DMS53 (cell line): ENCODE measurements around the gene ARL6IP5.

Experiments
- DNase-seq: peaks from one replicate; lab custom pipeline; 2025; lab: John Stamatoyannopoulos, UW

ARL6IP5 gene

DNA sequence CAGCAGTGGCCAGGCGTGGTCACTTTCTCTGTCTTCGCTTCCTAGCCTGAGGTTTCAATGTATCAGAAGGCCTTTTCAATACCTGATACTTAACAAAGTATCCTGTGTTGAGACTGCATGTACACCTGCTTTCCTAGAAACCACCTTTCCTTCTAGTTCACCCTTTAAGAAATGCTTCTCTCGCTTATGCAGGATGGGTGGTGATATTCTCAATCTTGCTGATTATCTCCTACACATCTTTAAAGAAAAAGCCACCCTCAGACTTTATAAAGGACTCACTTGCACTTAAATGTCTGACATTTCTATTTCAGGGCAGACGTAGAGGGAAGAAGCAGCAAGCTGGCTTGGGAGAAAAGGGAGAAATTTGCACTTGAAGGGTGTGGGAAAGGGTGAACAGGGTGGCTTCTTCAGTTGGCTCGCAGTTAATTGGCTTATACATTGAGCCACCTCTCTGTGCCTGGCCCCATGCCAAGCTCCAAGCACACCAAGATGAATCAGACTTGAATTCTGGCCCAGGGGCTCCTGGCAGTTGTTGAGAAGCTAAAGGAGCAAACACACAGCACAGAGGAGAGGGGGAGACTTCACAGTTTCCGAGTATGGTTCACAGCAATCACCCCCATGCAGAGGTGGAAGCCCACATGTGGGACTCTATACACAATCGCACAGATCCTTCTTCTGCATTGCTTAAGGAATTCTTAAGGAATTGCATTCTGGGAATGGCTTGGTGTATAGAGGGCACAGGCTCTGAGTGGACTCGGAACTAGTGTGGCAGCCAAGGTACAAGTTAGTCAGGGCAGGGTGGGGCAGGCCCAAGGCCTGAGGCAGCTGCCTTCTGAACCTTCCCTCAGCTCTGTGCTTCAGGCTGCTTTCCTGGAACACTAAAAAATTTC is 1.3 kb downstream of the ARL6IP5 start:
- peak; percentile 33 for DNase-seq

DNA sequence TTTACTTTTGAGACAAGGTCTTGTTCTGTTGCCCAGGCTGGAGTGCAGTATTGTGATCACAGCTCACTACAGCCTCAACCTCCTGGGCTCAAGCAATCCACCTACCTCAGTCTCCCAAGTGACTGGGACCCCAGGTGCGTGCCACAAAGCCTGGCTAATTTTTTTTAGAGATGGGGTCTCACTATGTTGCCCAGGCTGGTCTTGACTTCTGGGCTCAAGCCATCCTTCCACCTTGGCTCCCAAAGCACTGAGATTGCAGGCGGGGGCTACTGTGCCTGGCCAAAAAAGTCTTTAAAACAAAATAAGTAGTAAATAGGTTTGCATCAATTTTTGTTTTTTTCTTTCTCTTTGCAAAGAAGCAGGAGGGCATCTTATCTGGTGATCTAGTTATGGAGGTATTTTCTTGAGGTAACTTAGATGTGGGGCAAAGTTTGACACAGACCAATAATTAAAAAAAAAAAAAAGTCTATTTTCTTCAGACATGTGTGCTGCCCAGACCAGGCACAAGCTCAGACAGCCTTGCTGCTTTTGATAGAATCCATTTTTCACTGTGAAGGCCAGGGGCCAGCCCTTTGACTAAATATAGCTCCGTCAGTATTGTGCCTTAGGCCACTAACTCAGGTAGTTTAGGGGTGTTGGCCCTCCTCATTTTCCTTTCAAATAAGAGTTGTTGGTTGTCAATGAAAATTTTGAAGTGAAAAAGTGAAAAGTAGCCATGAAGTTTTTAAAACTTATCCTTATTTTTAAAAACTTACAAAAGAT is 2.5 kb downstream of the ARL6IP5 start:
- DNase-seq = no peak

DNA sequence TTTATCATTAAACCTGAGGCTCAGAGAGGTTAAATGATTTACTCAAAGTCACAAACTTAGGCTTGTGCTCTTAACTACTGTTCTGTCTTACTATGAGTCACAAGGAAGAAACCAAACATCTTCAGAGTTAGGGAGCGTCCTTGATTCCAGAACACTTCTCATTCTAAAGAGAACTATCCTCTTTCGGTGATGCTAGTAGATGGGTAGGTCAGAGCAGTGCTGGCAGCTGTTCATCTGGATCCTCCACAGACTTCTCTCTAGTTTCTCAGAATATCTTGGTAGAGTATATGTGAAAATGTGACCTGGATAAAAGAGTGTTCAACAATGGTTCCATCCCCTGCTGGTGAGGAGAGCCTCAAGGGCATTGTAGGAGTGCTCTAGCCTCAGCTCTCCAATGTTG is 3.3 kb downstream of the ARL6IP5 start:
- no peak for DNase-seq

DNA sequence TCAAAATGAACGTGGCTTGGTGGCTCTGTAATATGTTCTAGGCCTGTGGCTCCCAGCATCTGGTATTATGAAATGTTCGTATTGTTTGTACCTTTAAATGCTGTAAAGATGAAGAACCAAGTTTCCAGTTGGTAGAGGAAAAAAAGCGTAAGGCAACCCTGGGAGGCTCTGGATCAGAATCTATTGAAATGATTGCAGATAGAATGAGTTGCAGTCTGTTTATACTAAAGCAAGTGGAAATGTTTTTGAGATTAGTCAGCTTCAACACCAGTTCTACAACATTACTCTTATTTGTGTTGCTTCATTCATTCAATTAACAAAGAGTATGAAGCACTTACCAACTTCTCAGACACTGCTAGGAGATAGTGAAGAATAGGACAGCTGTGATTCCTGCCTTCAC is 5.3 kb downstream of the ARL6IP5 start:
- DNase-seq = peak; percentile 17

DNA sequence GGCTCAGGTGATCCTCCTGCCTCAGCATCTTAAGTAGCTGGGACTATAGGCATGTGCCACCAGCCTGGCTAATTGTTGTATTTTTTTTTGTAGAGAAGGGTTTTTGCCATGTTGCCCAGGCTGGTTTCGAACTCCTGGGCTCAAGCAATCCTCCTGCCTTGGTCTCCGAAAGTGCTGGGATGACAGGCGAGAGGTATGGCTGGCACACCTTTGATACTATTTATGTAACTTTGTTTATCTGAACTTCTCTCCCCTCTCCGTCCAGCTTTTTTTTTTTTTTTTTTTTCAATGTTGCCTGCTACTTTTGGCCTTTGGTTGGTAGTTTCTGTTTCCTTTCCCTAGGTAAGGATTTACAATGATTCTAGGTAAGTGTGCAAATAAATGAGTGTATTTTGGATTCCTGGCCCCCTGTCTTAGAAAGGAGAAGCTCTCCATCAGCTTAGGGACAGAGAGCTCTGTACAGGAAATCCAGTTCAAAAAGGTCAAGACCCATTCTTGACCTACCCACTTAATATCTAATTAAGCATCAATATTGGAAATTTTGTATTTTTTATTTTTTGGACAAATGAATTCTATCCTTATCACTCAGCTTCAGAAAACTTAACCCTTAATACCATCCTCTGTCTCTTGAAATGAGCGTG is 6.8 kb downstream of the ARL6IP5 start:
- DNase-seq = no peak

DNA sequence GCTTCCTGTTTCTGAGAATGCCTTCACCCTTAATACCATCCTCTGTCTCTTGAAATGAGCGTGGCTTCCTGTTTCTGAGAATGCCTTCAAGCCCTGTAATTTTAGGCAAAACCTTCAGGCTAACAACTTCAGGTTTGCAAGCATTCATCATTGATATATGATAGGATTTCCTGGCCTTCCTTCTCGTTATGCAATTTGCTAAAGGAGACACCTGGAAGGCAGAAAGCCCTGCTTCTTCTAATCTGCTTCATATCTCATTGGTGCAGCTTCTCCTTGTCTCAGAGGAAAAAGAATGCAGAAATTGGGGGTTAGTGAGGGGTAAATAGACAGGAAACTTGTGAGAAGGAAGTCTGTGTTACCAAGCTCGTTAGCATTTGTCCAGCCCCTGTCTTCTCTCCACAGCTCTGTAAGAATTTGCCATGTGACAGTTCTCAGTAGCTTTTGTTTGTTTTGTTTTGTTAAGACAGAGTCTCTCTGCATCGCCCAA is 7.3 kb downstream of the ARL6IP5 start:
- DNase-seq = no peak

DNA sequence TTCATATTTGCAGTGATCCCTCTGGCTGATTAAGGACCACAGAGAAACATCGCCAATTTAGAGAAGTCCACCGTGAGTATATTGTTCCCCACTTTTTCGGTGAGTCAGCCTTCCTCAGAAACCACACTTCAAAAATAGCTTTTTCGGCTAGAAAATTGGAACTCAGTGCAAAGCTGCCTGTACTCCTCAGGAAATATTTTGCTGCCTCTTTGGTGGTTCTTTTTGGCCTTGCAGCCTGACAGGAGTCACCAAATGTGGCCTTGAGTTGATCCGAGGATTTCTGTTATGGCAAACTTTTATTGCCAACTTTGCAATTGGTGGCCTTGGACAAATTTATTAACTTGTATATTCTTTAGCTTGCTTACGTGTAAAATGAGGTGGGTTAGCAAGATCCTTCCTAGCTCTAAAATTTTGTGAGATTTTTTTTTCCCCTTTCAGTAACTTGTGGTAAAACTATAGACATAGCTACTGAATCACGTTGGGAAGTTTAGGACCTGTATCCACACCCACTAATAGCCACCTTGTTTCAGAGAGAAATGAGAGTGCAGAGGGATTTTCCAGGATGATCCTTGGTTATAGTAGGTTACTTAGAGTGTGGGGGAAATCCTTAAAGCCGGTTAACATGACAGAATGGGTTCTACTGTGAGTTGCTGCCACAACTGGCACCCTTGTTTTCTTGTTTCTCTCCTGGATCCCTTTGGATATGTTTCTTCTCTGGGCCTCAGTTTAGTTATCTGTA is 9.9 kb downstream of the ARL6IP5 start:
- no peak for DNase-seq

DNA sequence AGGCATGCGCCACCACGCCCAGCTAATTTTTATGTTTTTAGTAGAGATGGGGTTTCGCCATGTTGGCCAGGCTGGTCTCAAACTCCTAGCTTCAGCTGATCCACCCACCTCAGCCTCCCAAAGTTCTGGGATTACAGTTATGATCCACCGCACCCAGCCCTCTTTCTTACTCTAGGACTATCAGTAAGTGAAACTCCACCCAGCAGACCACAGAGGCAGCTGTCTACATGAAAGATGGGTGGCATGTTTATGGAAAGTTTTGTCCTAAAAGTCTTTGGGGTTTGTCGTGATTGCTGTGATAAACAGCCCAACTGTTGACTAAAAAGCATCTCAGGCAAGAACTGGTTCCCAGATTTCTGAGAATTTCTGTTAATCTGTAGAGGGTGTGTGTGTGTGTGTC is 10.9 kb downstream of the ARL6IP5 start:
- no peak for DNase-seq

DNA sequence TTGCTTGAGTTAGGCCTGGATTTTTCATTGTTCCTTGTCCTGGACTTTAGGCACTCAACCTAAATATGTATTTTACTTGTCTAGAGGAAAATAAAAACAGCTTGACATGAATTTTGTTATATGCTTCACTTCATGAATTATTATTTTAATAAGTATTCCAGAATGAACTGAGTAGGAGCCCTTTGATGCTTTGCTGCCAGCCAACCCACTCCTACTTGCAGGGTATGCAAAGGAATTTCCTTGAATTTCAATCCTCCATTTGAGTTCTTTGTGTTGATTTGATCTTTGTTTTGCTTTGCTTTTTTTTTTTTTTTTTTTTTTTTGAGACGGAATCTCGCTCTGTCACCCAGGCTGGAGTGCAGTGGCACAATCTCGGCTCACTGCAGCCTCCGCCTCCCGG is 11.6 kb downstream of the ARL6IP5 start:
- no peak for DNase-seq

DNA sequence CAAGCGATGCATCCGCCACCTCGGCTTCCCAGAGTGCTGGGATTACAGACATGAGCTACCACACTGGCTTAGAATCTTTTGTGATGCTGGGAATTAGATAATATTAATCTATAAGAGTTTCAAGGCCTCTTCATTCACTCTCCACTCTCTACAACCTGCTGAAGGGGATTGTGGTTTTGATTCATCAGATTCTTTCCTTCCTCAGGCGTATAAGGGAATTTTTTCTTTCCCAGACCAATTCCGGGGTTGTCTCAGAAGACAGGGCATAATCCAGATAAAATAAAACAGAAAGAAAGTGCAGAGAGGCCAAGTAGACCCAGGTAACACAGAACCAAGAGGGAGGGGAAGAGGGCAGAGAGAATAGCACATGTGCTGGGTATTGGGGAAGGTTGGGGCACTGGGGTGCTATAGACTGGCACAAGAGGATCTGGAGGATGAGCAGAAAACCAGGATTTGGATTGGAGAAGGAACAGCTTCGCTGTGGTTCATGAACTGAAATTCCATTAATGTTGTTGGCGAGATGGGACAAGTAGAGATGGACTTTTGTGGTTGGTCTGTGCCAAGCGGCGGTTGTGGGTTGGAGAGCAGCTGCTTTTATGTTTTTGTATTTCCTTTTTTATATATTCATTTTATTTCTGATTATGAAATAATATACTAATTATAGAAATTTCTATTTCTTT is 12.8 kb downstream of the ARL6IP5 start:
- no peak for DNase-seq

DNA sequence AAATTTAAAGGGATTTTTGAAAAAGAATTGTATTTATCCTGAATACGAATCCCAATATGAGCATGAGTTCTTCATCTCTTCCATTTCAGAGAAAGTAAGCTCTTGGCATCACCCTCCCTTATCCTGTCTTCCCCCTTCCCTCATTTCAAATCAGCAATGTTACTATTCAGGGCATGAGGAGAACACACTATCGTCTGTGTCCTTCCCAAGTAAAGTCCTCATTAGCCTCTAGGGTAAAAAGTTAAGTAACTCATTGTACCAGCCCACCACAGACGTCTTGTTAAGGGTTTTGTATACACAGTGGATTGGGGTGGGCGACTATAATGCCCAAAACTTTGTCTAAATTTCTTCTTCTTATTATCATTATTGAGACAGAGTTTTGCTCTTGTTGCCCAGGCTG is 14.8 kb downstream of the ARL6IP5 start:
- no peak for DNase-seq

DNA sequence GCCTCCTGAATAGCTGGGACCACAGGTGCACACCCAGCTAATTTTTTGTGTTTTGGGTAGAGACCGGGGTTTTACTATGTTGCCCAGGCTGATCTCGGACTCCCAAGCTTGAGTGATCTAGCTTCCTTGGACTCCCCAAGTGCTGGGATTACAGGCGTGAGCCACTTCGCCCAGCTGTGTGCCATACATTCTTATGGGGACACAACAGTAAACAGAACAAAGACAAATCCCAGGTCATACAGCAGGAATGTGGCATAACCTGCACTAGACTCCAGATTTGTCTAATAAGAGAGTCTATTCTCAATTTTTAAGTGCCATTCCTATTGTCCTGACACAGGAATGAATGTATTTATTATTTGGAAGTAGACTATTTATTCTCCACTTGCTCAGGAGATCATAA is 17.6 kb downstream of the ARL6IP5 start:
- DNase-seq = no peak

DNA sequence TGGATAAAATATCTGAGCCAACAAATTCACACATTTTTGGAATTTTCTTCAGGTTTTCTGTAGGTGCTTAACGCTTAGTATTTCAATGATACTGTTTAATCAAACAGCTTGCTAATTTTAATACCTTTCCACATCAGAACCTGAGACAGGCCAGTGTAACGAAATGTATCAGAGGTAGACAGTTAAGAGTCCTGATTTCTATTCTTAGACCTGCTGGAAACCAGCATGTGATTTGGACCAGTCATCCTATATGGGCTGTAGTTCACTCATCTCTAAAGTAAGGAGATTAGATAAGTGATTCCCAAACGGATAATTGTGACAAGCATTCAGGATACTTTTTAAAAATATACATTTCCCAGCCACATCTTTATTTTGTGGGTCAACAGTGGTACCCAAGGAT is 18.4 kb downstream of the ARL6IP5 start:
- no peak for DNase-seq

DNA sequence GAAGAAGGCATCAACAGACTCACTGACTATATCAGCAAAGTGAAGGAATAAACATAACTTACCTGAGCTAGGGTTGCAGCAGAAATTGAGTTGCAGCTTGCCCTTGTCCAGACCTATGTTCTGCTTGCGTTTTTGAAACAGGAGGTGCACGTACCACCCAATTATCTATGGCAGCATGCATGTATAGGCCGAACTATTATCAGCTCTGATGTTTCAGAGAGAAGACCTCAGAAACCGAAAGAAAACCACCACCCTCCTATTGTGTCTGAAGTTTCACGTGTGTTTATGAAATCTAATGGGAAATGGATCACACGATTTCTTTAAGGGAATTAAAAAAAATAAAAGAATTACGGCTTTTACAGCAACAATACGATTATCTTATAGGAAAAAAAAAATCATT is 19.8 kb downstream of the ARL6IP5 start:
- DNase-seq = peak; percentile 37

DNA sequence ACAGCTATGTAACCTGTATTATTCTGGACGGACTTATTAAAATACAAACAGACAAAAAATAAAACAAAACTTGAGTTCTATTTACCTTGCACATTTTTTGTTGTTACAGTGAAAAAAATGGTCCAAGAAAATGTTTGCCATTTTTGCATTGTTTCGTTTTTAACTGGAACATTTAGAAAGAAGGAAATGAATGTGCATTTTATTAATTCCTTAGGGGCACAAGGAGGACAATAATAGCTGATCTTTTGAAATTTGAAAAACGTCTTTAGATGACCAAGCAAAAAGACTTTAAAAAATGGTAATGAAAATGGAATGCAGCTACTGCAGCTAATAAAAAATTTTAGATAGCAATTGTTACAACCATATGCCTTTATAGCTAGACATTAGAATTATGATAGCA is 20.6 kb downstream of the ARL6IP5 start:
- DNase-seq = peak; percentile 10

DNA sequence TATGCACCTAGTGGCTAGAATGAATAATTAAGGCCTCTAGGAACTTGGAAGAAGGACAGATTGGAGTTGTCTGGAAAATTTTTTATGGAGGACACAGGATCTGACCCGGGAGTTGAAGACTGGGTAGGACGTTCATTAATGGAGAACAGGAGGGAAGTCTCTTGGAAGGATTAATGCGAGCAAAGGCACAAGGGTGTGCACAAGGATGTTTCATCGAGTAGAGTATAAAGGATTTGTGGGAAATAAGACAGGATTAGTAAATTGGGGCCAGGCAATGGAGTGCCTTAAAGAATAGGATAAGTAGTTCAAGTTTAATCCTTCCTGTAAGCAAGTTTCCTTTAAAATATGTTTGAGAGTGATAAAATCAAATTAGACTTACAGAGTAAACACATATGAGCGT is 23.1 kb downstream of the ARL6IP5 start:
- no peak for DNase-seq

DNA sequence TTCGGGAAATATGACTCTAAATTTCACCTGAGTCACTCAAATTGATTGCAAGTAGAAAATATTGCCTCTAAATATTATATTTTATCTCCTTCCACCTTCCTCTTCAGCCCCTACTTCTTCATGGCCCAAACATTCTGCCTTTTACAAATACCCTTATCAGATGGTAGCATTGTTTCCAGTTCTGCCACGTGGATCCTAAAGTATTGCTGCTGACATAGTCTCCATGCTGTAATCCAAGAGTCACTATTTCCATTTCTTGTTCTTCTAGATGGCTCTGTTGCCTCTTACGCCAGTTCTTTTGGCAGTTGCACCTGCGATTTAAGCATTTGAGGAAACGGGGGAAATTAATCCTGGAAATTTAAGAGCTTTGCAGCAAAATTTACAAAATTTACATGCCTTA is 24.1 kb downstream of the ARL6IP5 start:
- no peak for DNase-seq

DNA sequence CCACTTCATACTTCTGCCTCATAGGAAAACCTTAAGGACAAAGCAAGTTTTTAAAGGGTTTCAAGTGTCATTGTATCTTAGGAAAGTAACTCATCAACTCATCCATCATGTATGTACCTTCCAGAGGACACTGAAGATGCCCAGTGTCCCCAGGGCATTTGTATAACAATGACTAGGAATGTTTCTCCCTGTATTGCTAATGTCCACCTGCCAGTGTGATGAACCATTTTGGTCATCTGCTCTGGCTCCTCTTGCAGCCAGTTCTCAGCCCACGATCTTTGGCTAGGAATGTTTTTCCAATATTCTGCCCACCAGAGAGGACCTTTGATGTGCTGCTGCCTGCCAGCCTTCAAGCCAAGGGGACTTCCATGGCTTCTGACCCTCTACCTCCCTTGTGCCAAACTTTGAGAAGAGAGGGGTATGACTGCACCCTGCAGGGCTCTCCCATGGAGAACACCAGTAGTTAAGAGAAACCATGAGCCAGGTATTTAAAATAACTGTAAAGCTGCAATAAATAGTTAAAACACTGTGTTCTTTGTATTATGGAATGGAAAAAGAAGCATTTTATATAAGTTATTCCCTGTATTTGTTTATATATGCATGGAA is 26.3 kb downstream of the ARL6IP5 start:
- no peak for DNase-seq

DNA sequence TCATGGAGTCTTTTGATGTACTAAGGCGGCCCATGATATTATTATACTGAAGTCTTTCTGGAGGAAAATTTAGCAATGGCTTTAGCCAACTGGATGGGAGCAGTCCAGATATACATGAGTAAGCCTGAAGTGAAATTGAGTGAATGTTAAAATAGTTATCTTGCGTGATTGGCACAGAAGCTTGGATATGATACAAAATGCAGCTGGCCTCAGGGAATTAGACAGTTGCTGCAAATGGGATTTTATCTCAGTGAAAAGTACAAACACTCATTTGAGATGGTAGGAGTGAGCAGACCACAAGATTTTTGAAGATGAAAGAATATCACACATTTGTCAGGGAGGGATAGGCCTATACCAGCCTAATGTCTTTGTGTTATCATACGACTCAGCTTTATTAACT is 28.8 kb downstream of the ARL6IP5 start:
- DNase-seq = no peak

DNA sequence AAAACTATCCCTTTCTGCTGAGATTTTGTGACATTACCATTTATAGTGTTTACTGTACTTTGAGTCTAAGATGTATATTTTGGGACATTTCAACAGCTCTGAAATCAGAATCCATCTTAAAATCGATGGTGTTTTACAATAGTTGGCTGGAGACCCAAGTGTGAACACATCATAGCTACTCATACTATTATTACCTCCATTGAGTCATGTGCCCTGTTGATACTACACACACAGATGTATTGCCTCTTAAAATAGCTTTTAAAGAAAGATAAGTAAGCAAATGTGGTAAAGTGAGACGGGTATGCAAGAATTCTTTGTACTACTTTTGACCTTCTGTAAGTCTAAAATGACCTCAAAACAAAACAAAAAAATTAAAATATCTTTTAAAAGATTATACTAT is 31.0 kb downstream of the ARL6IP5 start:
- no peak for DNase-seq

DNA sequence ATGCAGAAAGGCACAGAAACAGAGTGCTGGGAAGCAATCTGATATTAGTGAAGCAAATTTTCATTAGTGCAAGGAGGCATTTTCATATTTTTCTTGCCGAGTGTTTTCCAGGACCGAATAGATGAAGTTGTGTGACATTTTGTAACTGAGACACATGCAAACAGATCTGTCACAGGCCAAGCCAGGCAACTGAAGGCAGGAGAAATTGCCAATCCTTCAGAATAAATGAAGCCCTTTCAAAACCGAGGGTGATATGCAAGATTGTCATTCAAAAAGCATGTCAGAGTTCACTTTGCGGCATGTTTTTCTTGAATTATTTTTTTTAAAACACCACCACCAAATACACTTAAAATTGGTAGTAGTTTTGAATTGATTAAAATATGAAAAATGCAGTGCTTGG is 31.4 kb downstream of the ARL6IP5 start:
- DNase-seq = no peak
